ENCODE results near the gene MDC1.

MDC1 gene

DNA sequence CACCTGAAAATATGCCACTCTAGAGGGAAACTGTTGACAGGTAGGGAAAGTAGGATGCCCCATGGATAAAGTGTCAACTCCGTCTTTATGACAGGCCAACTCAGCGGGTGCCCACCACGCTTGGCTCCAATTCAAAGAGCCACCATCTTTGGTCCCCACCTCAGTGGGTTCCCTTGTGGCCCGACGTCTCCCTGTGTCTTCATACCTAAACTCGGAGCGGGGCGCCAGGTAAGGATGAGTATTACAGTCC is 277 bp downstream of the MDC1 start:
- no peak for DNase-seq (ENCODE audit: low spot score)
- TF ChIP-seq, protein P1, sequence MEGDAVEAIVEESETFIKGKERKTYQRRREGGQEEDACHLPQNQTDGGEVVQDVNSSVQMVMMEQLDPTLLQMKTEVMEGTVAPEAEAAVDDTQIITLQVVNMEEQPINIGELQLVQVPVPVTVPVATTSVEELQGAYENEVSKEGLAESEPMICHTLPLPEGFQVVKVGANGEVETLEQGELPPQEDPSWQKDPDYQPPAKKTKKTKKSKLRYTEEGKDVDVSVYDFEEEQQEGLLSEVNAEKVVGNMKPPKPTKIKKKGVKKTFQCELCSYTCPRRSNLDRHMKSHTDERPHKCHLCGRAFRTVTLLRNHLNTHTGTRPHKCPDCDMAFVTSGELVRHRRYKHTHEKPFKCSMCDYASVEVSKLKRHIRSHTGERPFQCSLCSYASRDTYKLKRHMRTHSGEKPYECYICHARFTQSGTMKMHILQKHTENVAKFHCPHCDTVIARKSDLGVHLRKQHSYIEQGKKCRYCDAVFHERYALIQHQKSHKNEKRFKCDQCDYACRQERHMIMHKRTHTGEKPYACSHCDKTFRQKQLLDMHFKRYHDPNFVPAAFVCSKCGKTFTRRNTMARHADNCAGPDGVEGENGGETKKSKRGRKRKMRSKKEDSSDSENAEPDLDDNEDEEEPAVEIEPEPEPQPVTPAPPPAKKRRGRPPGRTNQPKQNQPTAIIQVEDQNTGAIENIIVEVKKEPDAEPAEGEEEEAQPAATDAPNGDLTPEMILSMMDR (IDR thresholded peaks at IDR 0.05; ENCODE audit: extremely low read depth, missing control alignments) = no peak

DNA sequence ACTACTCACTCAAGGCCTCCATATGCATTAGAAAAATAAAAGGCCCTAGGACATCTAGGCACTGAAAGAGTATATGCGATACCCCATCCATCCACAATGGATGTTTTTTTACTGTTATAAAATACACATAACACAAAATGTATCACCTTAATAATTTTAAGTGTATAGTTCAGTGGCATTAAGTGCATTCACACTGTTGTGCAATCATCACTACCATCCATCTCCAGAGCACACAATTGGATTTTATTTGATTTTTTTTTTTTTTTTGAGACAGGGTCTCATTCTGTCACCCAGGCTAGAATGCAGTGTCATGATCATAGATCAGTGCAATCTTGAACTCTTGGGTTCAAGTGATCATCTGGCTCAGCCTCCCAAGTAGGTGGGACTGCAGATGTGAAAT is 2.8 kb downstream of the MDC1 start:
- TF ChIP-seq, protein P1 (IDR thresholded peaks at IDR 0.05; ENCODE audit: extremely low read depth, missing control alignments) = no peak
- DNase-seq (ENCODE audit: low spot score) = no peak

DNA sequence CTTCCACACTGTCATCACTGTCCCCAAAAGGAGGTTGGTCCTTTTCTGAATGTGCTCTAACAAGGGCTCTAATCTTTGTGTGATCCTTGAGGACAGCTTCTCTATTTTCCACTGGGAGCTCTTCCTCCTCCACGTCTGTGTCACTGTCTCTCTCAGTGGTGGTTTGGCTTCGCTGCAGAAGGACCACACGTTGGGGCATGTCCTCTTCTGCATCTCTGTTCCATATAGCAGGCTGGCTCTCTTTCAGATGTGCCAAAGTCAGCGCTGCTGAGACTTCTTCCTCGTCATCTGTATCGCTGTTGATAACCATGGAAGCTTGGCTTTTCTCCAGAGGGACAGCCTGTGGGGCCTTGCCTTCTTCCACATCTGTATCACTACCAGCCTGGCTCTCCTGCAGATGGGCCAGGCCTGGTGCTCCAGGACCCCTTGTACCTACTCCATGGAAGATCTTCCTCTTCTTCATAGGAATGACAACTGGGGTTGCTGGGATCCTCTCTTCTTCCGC is 4.6 kb downstream of the MDC1 start:
- TF ChIP-seq, protein P1 (IDR thresholded peaks at IDR 0.05; ENCODE audit: extremely low read depth, missing control alignments) = no peak
- no peak for DNase-seq (ENCODE audit: low spot score)

DNA sequence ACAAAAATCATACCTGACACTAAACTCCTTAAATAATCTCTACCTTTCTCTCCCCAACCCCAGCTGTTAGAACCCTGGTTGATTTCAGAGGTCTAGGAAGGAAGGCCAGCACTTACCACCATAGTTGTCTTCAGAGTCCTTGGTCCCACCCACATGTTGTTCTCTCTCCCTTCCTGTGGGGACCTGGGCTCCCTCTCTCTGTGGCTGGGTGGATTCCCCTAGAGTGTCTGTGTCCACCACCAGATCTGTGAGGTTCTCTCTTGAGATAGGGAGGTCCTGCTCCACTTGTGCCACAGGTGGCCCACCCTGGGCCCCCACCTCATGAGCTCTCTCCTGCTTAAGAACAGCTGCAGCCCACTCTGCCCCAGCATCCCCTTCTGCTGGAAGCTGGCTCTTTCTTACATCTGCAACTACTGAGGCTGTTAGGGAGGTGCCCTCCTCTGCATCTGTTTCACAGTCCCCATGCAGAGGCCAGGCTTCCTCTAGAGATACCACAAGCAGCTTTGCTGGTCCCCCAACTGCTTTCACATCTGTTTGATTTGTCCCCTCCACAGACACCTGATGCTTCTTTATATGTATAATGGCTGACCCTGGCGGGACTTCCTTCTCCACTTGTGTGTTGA is 5.2 kb downstream of the MDC1 start:
- DNase-seq (ENCODE audit: low spot score) = peak; percentile 48
- TF ChIP-seq, protein P1 (IDR thresholded peaks at IDR 0.05; ENCODE audit: extremely low read depth, missing control alignments) = no peak

DNA sequence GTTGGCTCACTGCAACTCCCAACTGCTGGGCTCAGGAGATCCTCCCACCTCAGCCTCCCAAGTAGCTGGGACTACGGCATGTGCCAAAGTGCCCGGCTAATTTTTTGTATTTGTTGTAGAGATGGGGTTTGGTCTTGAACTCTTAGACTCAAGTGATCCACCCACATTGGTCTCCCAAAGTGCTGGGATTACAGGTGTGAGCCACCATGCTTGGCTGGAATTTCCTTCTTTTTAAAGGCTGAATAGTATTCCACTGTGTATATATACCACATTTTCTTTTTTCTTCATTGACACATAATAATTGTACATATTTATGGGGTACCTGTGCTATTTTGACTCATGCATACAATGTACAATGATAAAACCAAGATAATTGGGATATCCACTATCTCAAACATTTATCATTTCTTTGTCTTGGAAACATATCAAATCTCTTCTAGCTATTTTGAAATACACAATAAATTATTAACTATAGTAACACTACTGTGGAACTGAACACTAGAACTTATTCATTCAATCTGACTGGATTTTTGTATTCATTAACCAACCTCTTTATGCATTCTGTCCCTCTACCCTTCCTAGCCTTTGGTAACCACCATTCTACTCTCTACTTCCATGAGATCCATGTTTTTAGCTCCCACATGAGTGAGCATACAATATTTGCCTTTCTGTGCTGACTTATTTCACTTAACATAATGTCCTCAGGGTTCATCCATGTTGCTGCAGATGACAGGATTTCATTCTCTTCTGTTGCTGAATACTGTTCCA is 7.8 kb downstream of the MDC1 start:
- no peak for DNase-seq (ENCODE audit: low spot score)
- TF ChIP-seq, protein P1 (IDR thresholded peaks at IDR 0.05; ENCODE audit: extremely low read depth, missing control alignments) = no peak

DNA sequence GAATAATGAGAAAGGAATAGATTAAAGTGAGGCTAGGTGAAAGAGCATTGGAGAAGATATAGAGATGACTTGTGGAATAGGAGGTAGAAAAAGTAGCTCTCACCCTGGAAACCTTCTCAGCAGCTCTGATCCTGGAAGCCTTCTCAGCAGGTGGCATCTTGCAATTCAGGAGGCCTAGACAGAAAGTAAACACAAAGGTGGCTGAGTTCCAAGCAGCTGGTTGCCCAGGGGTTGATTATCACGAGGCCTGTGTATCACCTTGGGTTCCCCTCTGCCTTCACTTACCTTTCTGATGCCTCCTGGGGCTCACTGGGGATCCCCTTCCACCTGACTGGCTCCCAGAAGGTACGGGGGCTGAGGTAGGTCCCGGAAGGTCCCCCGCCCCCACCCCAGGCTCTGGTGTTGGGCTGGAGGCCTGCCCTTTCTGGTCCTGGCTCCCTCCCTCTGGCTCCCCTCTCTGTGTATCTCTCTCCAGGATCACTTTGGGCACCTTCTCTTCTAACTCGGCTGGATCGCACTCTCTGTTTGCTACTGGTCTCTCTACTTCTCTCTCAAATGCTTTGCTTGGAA is 9.7 kb downstream of the MDC1 start:
- no peak for DNase-seq (ENCODE audit: low spot score)
- TF ChIP-seq, protein P1 (IDR thresholded peaks at IDR 0.05; ENCODE audit: extremely low read depth, missing control alignments) = no peak

DNA sequence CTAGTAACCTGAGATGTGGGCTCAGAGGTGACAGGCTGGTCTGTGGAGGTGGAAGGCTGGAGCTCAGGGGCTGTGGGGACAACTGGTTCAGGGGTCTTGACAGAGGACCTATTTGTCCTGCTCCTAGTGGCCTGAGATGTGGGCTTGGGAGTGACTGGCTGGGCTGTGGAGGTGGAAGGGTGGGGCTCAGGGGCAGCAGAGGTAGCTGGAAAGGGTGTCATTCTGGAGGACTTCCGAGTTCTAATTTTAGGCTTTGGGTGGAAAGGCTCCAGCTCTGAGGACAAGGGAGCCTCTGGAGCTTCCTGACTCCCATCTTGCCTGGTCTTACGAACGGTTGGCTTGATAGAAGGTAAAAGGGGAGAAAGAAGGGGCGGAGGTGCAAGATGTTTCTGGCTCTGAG is 11.5 kb downstream of the MDC1 start:
- TF ChIP-seq, protein P1 (IDR thresholded peaks at IDR 0.05; ENCODE audit: extremely low read depth, missing control alignments) = no peak
- DNase-seq (ENCODE audit: low spot score) = no peak

Measured in GM20000 (cell line).